Measurements from ENCODE around the gene ZNF569.
"Not testable (repeated sequence)": the region's sequence is repeated elsewhere in the genome, so short reads cannot be mapped to it uniquely, and the experiment has no call there.

The ZNF569 gene

GRCh38 chr19:37467608-37468090 lies 405 bp upstream of the ZNF569 start:
- DNase-seq (ENCODE audit: low read depth in 1 of 2, low spot score in 1 of 2): no peak
- no peak for TF ChIP-seq JUND (IDR thresholded peaks at IDR 0.05; ENCODE audit: low read depth)

DNA sequence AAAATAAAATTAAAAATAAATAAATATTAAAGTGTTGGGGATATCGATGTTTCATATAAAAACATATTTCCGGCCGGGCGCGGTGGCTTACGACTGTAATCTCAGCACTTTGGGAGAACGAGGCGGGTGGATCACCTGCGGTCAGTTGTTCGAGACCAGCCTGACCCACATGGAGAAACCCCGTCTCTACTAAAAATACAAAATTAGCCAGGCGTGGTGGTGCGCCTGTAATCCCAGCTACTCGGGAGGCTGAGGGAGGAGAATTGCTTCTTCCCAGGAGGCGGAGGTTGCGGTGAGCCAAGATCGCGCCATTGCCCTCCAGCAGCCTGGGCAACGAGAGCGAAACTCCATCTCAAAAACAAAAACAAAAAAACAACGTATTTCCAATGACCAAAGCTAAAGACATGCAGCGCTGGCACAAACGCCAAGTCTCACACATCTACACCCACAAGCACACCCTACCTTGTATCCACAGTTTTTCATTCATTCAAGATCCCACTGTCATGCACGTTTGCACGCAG lies 907 bp downstream of the ZNF569 start:
- DNase-seq (ENCODE audit: low read depth in 1 of 2, low spot score in 1 of 2): no peak

More at GRCh38 chr19:37467608-37468090, 405 bp upstream of the ZNF569 start:
- in situ Hi-C loops (cut with HindIII; ENCODE audit: low pct_unique_long_range_greater_than_20kb, low sequenced_read_pairs): no loop called here

GRCh38 chr19:37452500-37453245 lies 14.6 kb downstream of the ZNF569 start:
- no peak for TF ChIP-seq JUND (IDR thresholded peaks at IDR 0.05; ENCODE audit: low read depth)
- DNase-seq (ENCODE audit: low read depth in 1 of 2, low spot score in 1 of 2): no peak
- in situ Hi-C loops (cut with HindIII; ENCODE audit: low pct_unique_long_range_greater_than_20kb, low sequenced_read_pairs): no loop called here

More for the DNA sequence above, 907 bp downstream of the ZNF569 start:
- in situ Hi-C loops (cut with HindIII; ENCODE audit: low pct_unique_long_range_greater_than_20kb, low sequenced_read_pairs): no loop called here
- TF ChIP-seq JUND (IDR thresholded peaks at IDR 0.05; ENCODE audit: low read depth): no peak

DNA sequence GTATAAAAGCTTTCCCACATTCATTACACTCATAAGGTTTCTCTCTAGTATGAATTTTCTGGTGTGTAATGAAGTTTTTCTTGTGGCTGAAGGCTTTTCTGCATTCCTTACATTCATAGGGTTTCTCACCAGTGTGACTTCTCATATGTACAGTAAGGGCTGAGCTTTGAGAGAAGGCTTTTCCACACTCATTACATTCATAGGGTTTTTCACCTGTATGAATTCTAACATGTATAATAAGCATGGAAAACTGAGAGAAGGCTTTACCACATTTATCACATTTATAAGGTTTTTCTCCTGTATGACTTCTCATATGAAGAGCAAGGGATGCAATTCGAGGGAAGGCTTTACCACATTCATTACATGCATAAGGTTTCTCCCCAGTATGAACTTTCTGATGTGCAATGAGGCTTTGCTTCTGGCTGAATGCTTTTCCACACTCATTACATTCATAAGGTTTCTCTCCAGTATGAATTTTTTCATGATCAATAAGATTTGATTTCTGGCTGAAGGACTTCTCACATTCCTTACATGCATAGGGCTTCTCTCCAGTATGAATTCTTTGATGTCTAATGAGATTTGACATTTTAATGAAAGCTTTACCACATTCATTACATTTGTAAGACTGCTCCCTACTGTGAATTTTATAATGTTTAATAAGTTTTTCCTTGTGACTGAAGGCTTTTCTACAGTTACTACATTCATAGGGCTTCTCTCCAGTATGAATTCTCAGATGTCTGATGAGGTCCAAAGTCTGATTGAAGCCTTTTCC lies 53.7 kb downstream of the ZNF569 start:
- in situ Hi-C loops (cut with HindIII; ENCODE audit: low pct_unique_long_range_greater_than_20kb, low sequenced_read_pairs): no loop called here
- DNase-seq (ENCODE audit: low read depth in 1 of 2, low spot score in 1 of 2): peak in 1 of 2 experiments; percentile 1
- no peak for TF ChIP-seq JUND (IDR thresholded peaks at IDR 0.05; ENCODE audit: low read depth)

GRCh38 chr19:37412700-37413099 lies 54.5 kb downstream of the ZNF569 start:
- no peak for DNase-seq (ENCODE audit: low read depth in 1 of 2, low spot score in 1 of 2)
- no peak for TF ChIP-seq JUND (IDR thresholded peaks at IDR 0.05; ENCODE audit: low read depth)
- in situ Hi-C loops (cut with HindIII; ENCODE audit: low pct_unique_long_range_greater_than_20kb, low sequenced_read_pairs): no loop called here

DNA sequence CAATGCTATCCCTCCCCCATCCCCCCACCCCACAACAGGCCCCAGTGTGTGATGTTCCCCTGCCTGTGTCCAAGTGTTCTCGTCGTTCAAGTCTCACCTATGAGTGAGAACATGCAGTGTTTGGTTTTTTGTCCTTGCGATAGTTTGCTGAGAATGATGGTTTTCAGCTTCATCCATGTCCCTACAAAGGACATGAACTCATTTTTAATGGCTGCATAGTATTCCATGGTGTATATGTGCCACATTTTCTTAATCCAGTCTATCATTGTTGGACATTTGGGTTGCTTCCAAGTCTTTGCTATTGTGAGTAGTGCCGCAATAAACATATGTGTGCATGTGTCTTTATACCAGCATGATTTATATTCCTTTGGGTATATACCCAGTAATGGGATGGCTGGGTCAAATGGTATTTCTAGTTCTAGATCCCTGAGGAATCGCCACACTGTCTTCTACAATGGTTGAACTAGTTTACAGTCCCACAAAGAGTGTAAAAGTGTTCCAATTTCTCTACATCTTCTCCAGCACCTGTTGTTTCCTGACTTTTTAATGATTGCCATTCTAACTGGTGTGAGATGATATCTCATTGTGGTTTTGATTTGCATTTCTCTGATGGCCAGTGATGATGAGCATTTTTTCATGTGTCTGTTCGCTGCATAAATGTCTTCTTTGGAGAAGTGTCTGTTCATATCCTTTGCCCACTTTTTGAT lies 61.0 kb downstream of the ZNF569 start:
- in situ Hi-C loops (cut with HindIII; ENCODE audit: low pct_unique_long_range_greater_than_20kb, low sequenced_read_pairs); DNase-seq (ENCODE audit: low read depth in 1 of 2, low spot score in 1 of 2): not testable (repeated sequence)

DNA sequence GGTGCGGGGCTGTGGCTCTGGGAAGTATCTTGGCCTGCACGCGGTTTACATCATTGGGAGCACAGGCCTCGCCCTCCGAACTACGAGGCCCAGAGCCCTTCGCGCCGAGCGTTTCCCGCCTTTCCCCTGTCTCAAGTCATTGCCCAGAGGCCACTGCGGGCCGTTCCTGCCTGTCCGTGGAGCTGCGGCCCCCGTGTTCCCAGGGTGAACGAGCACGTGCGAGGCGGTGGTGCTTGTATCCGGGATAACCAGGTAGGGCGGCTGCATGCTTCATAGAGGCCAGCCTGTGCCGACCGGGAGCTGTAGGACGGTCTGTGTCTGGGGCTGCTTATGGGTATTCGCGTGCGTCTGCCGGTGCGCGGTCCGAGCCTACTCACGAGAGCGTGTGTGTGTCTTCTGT lies 63.8 kb downstream of the ZNF569 start:
- TF ChIP-seq JUND (IDR thresholded peaks at IDR 0.05; ENCODE audit: low read depth): no peak
- in situ Hi-C loops (cut with HindIII; ENCODE audit: low pct_unique_long_range_greater_than_20kb, low sequenced_read_pairs): no loop called here

DNA sequence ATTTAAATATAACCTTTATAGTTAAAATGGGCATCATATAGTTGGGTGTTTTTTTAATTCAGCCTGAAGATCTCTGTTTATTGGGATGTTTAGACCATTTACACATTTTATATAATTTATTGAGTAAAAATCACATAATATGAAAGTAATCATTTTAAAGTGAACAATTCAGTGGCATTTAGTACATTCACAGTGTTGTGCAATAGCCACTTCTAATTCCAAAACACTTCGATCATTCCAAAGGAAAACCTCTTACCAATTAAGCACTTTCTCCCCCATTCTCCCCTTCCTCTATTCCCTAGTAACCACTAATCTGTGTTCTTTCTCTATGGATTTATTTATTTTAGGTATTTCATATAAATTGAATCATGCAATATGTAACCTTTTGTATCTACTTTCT lies 66.2 kb downstream of the ZNF569 start:
- no peak for DNase-seq (ENCODE audit: low read depth in 1 of 2, low spot score in 1 of 2)
- in situ Hi-C loops (cut with HindIII; ENCODE audit: low pct_unique_long_range_greater_than_20kb, low sequenced_read_pairs): no loop called here
- TF ChIP-seq JUND (IDR thresholded peaks at IDR 0.05; ENCODE audit: low read depth): no peak

More for the DNA sequence above, 63.8 kb downstream of the ZNF569 start:
- DNase-seq (ENCODE audit: low read depth in 1 of 2, low spot score in 1 of 2): no peak

GRCh38 chr19:37391399-37391798 lies 75.8 kb downstream of the ZNF569 start:
- DNase-seq (ENCODE audit: low read depth in 1 of 2, low spot score in 1 of 2); in situ Hi-C loops (cut with HindIII; ENCODE audit: low pct_unique_long_range_greater_than_20kb, low sequenced_read_pairs): not testable (repeated sequence)

GRCh38 chr19:37389234-37389633 lies 78.0 kb downstream of the ZNF569 start:
- in situ Hi-C loops (cut with HindIII; ENCODE audit: low pct_unique_long_range_greater_than_20kb, low sequenced_read_pairs): no loop called here
- DNase-seq (ENCODE audit: low read depth in 1 of 2, low spot score in 1 of 2): no peak
- no peak for TF ChIP-seq JUND (IDR thresholded peaks at IDR 0.05; ENCODE audit: low read depth)

DNA sequence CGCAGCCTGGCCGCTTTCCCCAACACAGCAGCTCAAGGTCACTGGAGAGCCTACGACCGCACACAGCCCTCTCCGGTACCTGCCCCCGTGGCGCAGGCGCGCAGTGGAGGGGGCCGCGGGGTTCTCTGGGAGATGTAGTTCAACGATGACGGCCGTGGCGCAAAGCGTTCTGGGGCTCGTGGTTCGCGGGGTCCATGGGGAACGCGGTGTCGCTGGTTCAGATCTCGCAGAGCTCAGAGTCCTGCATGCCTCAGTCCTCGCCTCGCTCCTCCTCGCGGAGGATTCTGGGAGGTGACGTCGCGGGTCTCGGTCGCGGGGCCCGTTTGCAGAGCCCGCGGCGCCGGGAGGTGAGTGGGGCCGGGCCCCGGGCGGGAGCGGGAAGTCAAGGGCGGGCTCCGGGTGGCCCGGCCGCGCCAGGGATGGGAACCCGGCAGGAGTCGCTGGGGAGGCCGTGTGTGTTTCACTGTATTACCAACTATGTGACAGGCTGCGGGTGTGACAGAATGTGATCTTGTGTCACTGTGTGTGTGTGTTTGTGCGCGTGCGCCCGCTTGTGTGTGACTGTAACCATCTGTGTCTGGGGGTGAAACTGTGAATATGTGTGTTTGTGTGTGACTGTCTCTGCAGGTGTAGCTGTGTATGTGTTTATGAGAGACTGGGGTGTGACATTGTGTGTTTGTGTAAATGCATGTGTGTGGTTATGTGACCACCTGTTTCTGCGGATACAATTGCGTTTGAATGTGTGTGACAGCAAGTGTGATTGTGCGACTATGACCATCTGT lies 96.2 kb downstream of the ZNF569 start, which contains the start of gene ZNF527:
Gene ZNF527, plus strand, starts transcription at position 220 of the 782 bp plus-strand sequence. CDS start 3,100 bp downstream, outside the sequence.
- no peak for TF ChIP-seq JUND (IDR thresholded peaks at IDR 0.05; ENCODE audit: low read depth)
- DNase-seq (ENCODE audit: low read depth in 1 of 2, low spot score in 1 of 2): peak; percentile 87 to 97
- in situ Hi-C loops (cut with HindIII; ENCODE audit: low pct_unique_long_range_greater_than_20kb, low sequenced_read_pairs): no loop called here

DNA sequence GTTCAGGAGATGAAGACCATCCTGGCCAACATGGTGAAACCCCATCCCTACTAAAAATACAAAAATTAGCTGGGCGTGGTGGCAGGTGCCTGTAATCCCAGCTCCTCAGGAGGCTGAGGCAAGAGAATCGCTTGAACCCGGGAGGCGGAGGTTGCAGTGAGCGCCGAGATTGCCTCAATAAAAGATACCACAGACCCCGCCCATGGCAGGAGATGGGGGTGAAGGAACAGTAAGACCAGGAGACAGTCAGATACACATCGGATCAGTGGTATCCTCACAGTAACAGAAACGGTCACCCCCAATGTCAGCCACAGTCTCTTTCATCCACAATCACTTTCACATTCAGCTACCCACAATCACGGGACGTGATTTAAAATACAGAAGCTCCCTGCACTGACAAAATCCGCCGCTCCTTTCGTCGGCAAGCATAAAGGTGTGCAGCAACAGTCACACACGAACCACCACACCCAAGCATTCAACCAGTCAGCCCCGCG lies 96.8 kb downstream of the ZNF569 start:
- in situ Hi-C loops (cut with HindIII; ENCODE audit: low pct_unique_long_range_greater_than_20kb, low sequenced_read_pairs); DNase-seq (ENCODE audit: low read depth in 1 of 2, low spot score in 1 of 2): not testable (repeated sequence)

Data from T47D (cell line).